PC-3 (cell line): ENCODE data around the gene PRC1. TPM values are rescaled to one million over a fixed set of nuclear protein-coding genes. Genes with fewer than 3 reads are reported as not detected.

Experiments
- ATAC-seq: fragments of 200-7000 bp; cut with Tn5 transposase; 2 replicates; pipeline ENCODE4 v1.9.1; 2020; ENCODE audit warnings: mild to moderate bottlenecking, moderate library complexity
- BruUV-seq: library from RNA; stranded (reverse); fragments of 400-500 nt; replicated peaks from 2 replicates; lab custom pipeline; 2021; lab: Mats Ljungman, UMichigan
- CTCF ChIA-PET: fragments of 300-600 bp; sonication (Branson Sonifier 250); formaldehyde crosslinking; loops from one replicate; lab custom pipeline; 2022; ENCODE audit warnings: antibody characterized with exemption; lab: Charles Lee
- POLR2A ChIA-PET: fragments of 300-600 bp; sonication (Branson Sonifier 250); formaldehyde crosslinking; loops from one replicate; lab custom pipeline; 2022; ENCODE audit warnings: antibody characterized with exemption; ENCODE audit not compliant: unreplicated experiment; lab: Charles Lee
- DNase-seq: peaks from one replicate; pipeline ENCODE4 v3.0.0-alpha.2; 2015
- H2AFZ ChIP-seq: fragments of 300-600 bp; sonication (generic); 2 replicates; pipeline ENCODE4 v1.6.0; 2016; ENCODE audit warnings: antibody characterized with exemption, low read length
- H3F3A ChIP-seq: fragments of 300-600 bp; sonication (generic); one replicate; pipeline ENCODE4 v1.6.0; 2017; ENCODE audit warnings: antibody characterized with exemption, low read length, control low read depth, mild to moderate bottlenecking; ENCODE audit not compliant: unreplicated experiment
- H3K27ac ChIP-seq: fragments of 300-600 bp; sonication (generic); 2 replicates; pipeline ENCODE4 v1.5.1; 2016; ENCODE audit warnings: mild to moderate bottlenecking, low read length
- H3K27me3 ChIP-seq: fragments of 300-600 bp; sonication (generic); 2 replicates; pipeline ENCODE4 v1.6.1; 2016; ENCODE audit warnings: low read length, mixed read lengths
- H3K36me3 ChIP-seq: fragments of 300-600 bp; sonication (generic); 2 replicates; pipeline ENCODE4 v1.6.1; 2016; ENCODE audit warnings: low read depth, mixed run types, low read length, mixed read lengths
- H3K4me1 ChIP-seq: fragments of 300-600 bp; sonication (generic); 2 replicates; pipeline ENCODE4 v1.5.1; 2016; ENCODE audit warnings: low read length; ENCODE audit not compliant: insufficient read depth
- H3K4me2 ChIP-seq: fragments of 300-600 bp; sonication (generic); 2 replicates; pipeline ENCODE4 v1.6.0; 2016; ENCODE audit warnings: low read length
- H3K4me3 ChIP-seq: fragments of 300-600 bp; sonication (generic); 2 replicates; pipeline ENCODE4 v1.5.1; 2016; ENCODE audit warnings: mild to moderate bottlenecking, low read length, mixed read lengths
- H3K79me2 ChIP-seq: fragments of 300-600 bp; sonication (generic); 2 replicates; pipeline ENCODE4 v1.6.1; 2017; ENCODE audit warnings: low read length, mixed read lengths
- H3K9ac ChIP-seq: fragments of 300-600 bp; sonication (generic); 2 replicates; pipeline ENCODE4 v1.6.0; 2016; ENCODE audit warnings: mild to moderate bottlenecking, low read length
- H3K9me2 ChIP-seq: fragments of 300-600 bp; sonication (generic); replicated peaks from 2 replicates; pipeline ENCODE4 v1.6.1; 2016; ENCODE audit warnings: mixed run types, low read length, mixed read lengths
- H3K9me3 ChIP-seq: fragments of 300-600 bp; sonication (generic); 2 replicates; pipeline ENCODE4 v1.6.1; 2016; ENCODE audit warnings: low read length, mixed read lengths
- H4K20me1 ChIP-seq: fragments of 300-600 bp; sonication (generic); 2 replicates; pipeline ENCODE4 v1.6.1; 2016; ENCODE audit warnings: low read length, mixed read lengths
- CTCF ChIP-seq: fragments of 300-600 bp; sonication (generic); conservative IDR thresholded peaks from 2 replicates; pipeline ENCODE4 v1.5.1; 2017; ENCODE audit warnings: antibody characterized with exemption, low read depth, mild to moderate bottlenecking, low read length
- EZH2 ChIP-seq: fragments of 300-600 bp; sonication (generic); IDR thresholded peaks from one replicate; pipeline ENCODE4 v1.6.1; 2017; ENCODE audit warnings: antibody characterized with exemption, mild to moderate bottlenecking, low read length; ENCODE audit not compliant: unreplicated experiment
- EZH2phosphoT487 ChIP-seq: fragments of 300-600 bp; sonication (generic); IDR thresholded peaks from 2 replicates; pipeline ENCODE4 v1.6.1; 2018; ENCODE audit warnings: mild to moderate bottlenecking, antibody characterized with exemption, low read length, borderline replicate concordance
- intact Hi-C: fragments of 100-400 bp; cut with micrococcal nuclease; formaldehyde crosslinking; loops from 2 replicates; pipeline ENCODE4 v1.9.0; 2023
- total RNA-seq: library from RNA; depleted of rRNA; stranded (reverse); fragments of >200 nt; gene quantifications from 2 replicates; pipeline ENCODE4 v1.2.3, GENCODE V29; 2014

Gene PRC1
- total RNA-seq, 1 experiment from 2014 or later: 236 TPM

GRCh38 chr15:90990446-90990845 is 3.9 kb downstream of the PRC1 start:
- no peak overlapping the region for H2AFZ ChIP-seq
- ATAC-seq (no peak), DNase-seq (no peak)
- H3K4me2 ChIP-seq: no peak overlapping the region
- no peak overlapping the region for H3K9ac ChIP-seq
- H3K9me2 ChIP-seq: no peaks in the 10 kb centered on the region
- H3K4me1 ChIP-seq: peaks cover 5% of the 10 kb centered on the region; the same call in 1 of the 2 replicates
- H3K27me3 ChIP-seq: no peaks in the 10 kb centered on the region
- no peak for TF ChIP-seq CTCF
- no peak for TF ChIP-seq EZH2
- TF ChIP-seq EZH2phosphoT487: no peak
- H3K79me2 ChIP-seq: peaks cover 94% of the 10 kb centered on the region
- no TSS peak for BruUV-seq
- ChIA-PET CTCF (no interaction called here), POLR2A (no interaction called here)
- H4K20me1 ChIP-seq: peaks cover 10% of the 10 kb centered on the region; the same call in 1 of the 2 replicates
- H3K9me3 ChIP-seq: no peaks in the 10 kb centered on the region
- H3K36me3 ChIP-seq: no peaks in the 10 kb centered on the region
- H3K27ac ChIP-seq: no peak overlapping the region
- intact Hi-C loops: loop anchor here (5.0 kb wide), 2 partner anchors 33 to 58 kb away; partner anchors contain the start of gene HDDC3
- no peaks in the 10 kb centered on the region for H3F3A ChIP-seq
- H3K4me3 ChIP-seq: no peak overlapping the region

- intact Hi-C loops: no loop called here
- TF ChIP-seq CTCF: no peak
- Histone ChIP-seq H3K9me2 (no peaks in the 10 kb centered on the region), H3K9ac (no peak overlapping the region), H3K4me1 (peaks cover 5% of the 10 kb centered on the region; the same call in 1 of the 2 replicates), H3K36me3 (peaks cover 4% of the 10 kb centered on the region; the same call in 1 of the 2 replicates), H3K79me2 (peaks cover 99% of the 10 kb centered on the region), H3K27me3 (no peaks in the 10 kb centered on the region), H2AFZ (no peak overlapping the region), H3K4me3 (no peak overlapping the region), H3F3A (no peaks in the 10 kb centered on the region), H3K27ac (no peak overlapping the region), H3K4me2 (no peak overlapping the region), H3K9me3 (no peaks in the 10 kb centered on the region), H4K20me1 (peaks cover 10% of the 10 kb centered on the region; the same call in 1 of the 2 replicates)
- no peak for DNase-seq
- no peak for ATAC-seq
- ChIA-PET CTCF (no interaction called here), POLR2A (no interaction called here)
- no TSS peak for BruUV-seq
Observed at GRCh38 chr15:90989040-90989768, 5.1 kb downstream of the PRC1 start.

- peaks cover 10% of the 10 kb centered on the region; the same call in 1 of the 2 replicates for H4K20me1 ChIP-seq
- no peak overlapping the region for H3K4me3 ChIP-seq
- BruUV-seq: no TSS peak
- H3K79me2 ChIP-seq: peaks cover 98% of the 10 kb centered on the region
- H3K9ac ChIP-seq: no peak overlapping the region
- H3K4me1 ChIP-seq: peaks cover 5% of the 10 kb centered on the region; the same call in 1 of the 2 replicates
- ATAC-seq (no peak), DNase-seq (no peak)
- H3K27ac ChIP-seq: no peak overlapping the region
- no peaks in the 10 kb centered on the region for H3F3A ChIP-seq
- ChIA-PET POLR2A (no interaction called here), CTCF (no interaction called here)
- H2AFZ ChIP-seq: no peak overlapping the region
- peaks cover 10% of the 10 kb centered on the region for H3K36me3 ChIP-seq
- no peak overlapping the region for H3K4me2 ChIP-seq
- no peaks in the 10 kb centered on the region for H3K27me3 ChIP-seq
- intact Hi-C loops: no loop called here
- no peaks in the 10 kb centered on the region for H3K9me3 ChIP-seq
- TF ChIP-seq EZH2 (no peak), EZH2phosphoT487 (no peak)
- H3K9me2 ChIP-seq: no peaks in the 10 kb centered on the region
Observed at GRCh38 chr15:90988296-90988695, 6.0 kb downstream of the PRC1 start.
